ENCODE results near the gene PRKG1.

DNA sequence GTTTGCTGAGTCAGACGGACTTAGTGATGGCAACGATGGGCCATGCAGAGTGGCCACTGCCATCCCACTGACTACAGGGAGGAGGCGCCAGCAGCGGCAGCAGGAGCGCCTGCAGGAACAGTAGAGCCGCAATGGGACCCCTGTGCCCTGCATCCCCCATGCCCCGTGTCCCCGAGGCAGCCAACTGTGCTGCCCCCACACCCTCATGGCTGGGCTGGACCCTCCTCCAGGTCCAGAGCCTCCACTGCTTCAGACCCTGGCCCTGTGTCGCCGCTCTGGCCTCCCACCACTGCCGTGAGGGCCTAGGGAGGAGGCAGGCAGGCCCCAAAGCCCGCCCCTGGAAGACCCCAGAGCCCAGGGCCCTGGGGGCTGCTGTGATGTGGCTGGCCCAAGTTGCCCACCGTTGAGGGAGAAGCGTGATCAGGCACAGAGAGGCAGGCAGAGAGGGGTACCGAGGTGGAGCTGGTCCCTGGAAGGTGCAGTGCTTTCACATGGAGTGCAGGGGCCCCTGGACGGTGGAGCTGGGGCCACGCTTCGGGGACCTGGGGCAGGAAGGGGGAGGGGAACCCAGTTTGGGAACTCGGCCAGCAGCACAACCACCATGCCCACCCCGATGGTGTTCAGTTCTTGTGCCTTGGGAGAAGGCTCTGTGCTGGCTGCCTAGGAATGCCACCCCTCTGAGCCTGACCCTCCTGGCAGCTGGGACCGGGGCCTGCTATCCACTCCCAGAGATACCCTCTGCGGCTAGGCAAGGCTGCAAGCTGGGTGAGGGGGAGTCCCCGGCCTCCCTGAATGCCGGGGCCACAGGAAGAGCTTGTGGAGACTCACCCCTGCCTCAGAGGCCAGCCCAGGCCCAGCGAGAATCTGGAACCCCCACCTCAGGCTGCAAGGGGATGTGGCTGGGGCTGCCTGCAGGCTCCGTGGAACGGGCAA, 1272.4 kb downstream of the PRKG1 start:
- TF ChIP-seq HDAC6 (IDR thresholded peaks at IDR 0.05; ENCODE audit: low read depth, low read length) (no peak), USF2 (IDR thresholded peaks at IDR 0.05; ENCODE audit: low read length) (no peak), BRCA1 (IDR thresholded peaks at IDR 0.05; ENCODE audit: low read depth, low read length) (no peak), CEBPB (IDR thresholded peaks at IDR 0.05; ENCODE audit: low read depth, low read length) (no peak), CHD1 (IDR thresholded peaks at IDR 0.05; ENCODE audit: low read depth, low read length) (no peak), CHD2 (IDR thresholded peaks at IDR 0.05; ENCODE audit: low read length) (no peak), PHF8 (conservative IDR thresholded peaks at IDR 0.05; ENCODE audit: low read depth, low read length) (no peak), TEAD4 (IDR thresholded peaks at IDR 0.05; ENCODE audit: low read depth, low read length) (no peak), KDM1A (IDR thresholded peaks at IDR 0.05; ENCODE audit: borderline replicate concordance, low read length) (no peak), RAD21 (IDR thresholded peaks at IDR 0.05 in 1 of 2, conservative IDR thresholded peaks at IDR 0.05 in 1 of 2; ENCODE audit: low read depth in 2 of 2, low read length in 2 of 2) (no peak), EP300 (IDR thresholded peaks at IDR 0.05; ENCODE audit: borderline replicate concordance in 1 of 2, low read depth in 2 of 2, low read length in 2 of 2) (no peak), RXRA (IDR thresholded peaks at IDR 0.05; ENCODE audit: insufficient read depth, low read depth, low read length) (no peak), POLR2A (IDR thresholded peaks at IDR 0.05; ENCODE audit: control extremely low read depth in 1 of 2, low read depth in 2 of 2, low read length in 2 of 2) (no peak)
- TF ChIP-seq, protein P1, sequence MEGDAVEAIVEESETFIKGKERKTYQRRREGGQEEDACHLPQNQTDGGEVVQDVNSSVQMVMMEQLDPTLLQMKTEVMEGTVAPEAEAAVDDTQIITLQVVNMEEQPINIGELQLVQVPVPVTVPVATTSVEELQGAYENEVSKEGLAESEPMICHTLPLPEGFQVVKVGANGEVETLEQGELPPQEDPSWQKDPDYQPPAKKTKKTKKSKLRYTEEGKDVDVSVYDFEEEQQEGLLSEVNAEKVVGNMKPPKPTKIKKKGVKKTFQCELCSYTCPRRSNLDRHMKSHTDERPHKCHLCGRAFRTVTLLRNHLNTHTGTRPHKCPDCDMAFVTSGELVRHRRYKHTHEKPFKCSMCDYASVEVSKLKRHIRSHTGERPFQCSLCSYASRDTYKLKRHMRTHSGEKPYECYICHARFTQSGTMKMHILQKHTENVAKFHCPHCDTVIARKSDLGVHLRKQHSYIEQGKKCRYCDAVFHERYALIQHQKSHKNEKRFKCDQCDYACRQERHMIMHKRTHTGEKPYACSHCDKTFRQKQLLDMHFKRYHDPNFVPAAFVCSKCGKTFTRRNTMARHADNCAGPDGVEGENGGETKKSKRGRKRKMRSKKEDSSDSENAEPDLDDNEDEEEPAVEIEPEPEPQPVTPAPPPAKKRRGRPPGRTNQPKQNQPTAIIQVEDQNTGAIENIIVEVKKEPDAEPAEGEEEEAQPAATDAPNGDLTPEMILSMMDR (IDR thresholded peaks at IDR 0.05; ENCODE audit: control extremely low read depth in 1 of 3, insufficient read depth in 1 of 3, low read depth in 1 of 3, low read length in 3 of 3) = peak in 1 of 3 experiments; percentile 47; a peak in 1 of 4 replicates

All from H1 (cell line).